Natural killer cell (primary cell): ENCODE results near the gene SLCO3A1. TPM values are rescaled to one million over a fixed set of nuclear protein-coding genes. Genes with fewer than 3 reads are reported as not detected.

ENCODE experiments used
- ATAC-seq, 3 donors: fragments of 150-1000 bp in 2 of 3; fragments of 200-7000 bp in 1 of 3; cut with Tn5 transposase; 1 replicate in 1 of 3; 2 replicates in 2 of 3; pipeline ENCODE4 v1.10.0; 2021; ENCODE audit warnings: mild to moderate bottlenecking in 2 of 3, moderate library complexity in 2 of 3
- DNase-seq, 2 donors: peaks; one replicate each; pipeline versions ENCODE4 v3.0.0 to v3.0.0-alpha.2; 2013 to 2021; ENCODE audit warnings: mixed read lengths in 1 of 2
- H3K27ac ChIP-seq: one replicate; pipeline ENCODE4 v1.5.1; 2013; ENCODE audit warnings: mild to moderate bottlenecking, low read length
- H3K27me3 ChIP-seq: one replicate; pipeline ENCODE4 v1.6.1; 2013; ENCODE audit warnings: low read length; ENCODE audit not compliant: control insufficient read depth, insufficient read depth
- H3K36me3 ChIP-seq: one replicate; pipeline ENCODE4 v1.6.1; 2013; ENCODE audit warnings: low read length; ENCODE audit not compliant: control insufficient read depth, insufficient read depth
- H3K4me1 ChIP-seq: one replicate; pipeline ENCODE4 v1.6.1; 2013; ENCODE audit warnings: low read length; ENCODE audit not compliant: control insufficient read depth, insufficient read depth
- H3K4me3 ChIP-seq: one replicate; pipeline ENCODE4 v1.5.1; 2013; ENCODE audit warnings: low read length
- H3K9me3 ChIP-seq: one replicate; pipeline ENCODE4 v1.6.1; 2013; ENCODE audit warnings: low read length; ENCODE audit not compliant: control insufficient read depth, insufficient read depth
- H3K27ac Mint-ChIP-seq, 2 donors: one replicate each; pipeline ENCODE4 v1.8.0; 2022; ENCODE audit warnings: mild to moderate bottlenecking in 2 of 2, mixed read lengths in 2 of 2, moderate library complexity in 1 of 2
- H3K27me3 Mint-ChIP-seq, 2 donors: one replicate each; pipeline ENCODE4 v1.8.0; 2022; ENCODE audit warnings: low read depth in 2 of 2, mixed read lengths in 2 of 2
- H3K36me3 Mint-ChIP-seq: one replicate; pipeline ENCODE4 v1.8.0; 2022; ENCODE audit warnings: mixed read lengths
- H3K4me1 Mint-ChIP-seq, 2 donors: one replicate each; pipeline ENCODE4 v1.8.0; 2022; ENCODE audit warnings: mixed read lengths in 2 of 2
- H3K4me3 Mint-ChIP-seq: one replicate; pipeline ENCODE4 v1.8.0; 2022; ENCODE audit warnings: mild to moderate bottlenecking, moderate library complexity, mixed read lengths
- H3K9me3 Mint-ChIP-seq, 2 donors: one replicate each; pipeline ENCODE4 v1.8.0; 2022; ENCODE audit warnings: mixed read lengths in 2 of 2
- CTCF ChIP-seq: fragments of 200-600 bp; IDR thresholded peaks from one replicate; pipeline ENCODE4 v1.8.0; 2022; ENCODE audit warnings: antibody characterized with exemption
- WGBS: methylation state at CpG from one replicate; pipeline ENCODE4 v1.1.7; 2013; ENCODE audit warnings: missing lambda C conversion rate; ENCODE audit not compliant: insufficient coverage; 5-methylcytosine and 5-hydroxymethylcytosine counted together
- intact Hi-C: fragments of 100-400 bp; cut with micrococcal nuclease; formaldehyde crosslinking; loops from one replicate; pipeline ENCODE4 v1.14.2; 2022
- total RNA-seq, 4 donors: library from RNA; stranded (reverse); fragments of 120-200 nt in 1 of 4; gene quantifications; one replicate each; pipeline versions ENCODE4 v1.2.3 to v1.2.4, GENCODE V29; 2013 to 2022

SLCO3A1 gene
- total RNA-seq, 3 donors from 2014 or later (not counting 1 experiment from before 2014, with no cell fraction given), result 48.5 to 73.5 (median 68.8) TPM

GRCh38 chr15:92142242-92143232 is 289.0 kb downstream of the SLCO3A1 start:
- Histone ChIP-seq H3K9me3 (no peaks in the 10 kb centered on the region), H3K4me1 (no peaks in the 10 kb centered on the region), H3K36me3 (peaks cover 1% of the 10 kb centered on the region), H3K27ac (no peak overlapping the region), H3K27me3 (no peaks in the 10 kb centered on the region), H3K4me3 (no peak overlapping the region)
- DNase-seq (no peak), ATAC-seq (no peak)
- intact Hi-C loops, result no loop called here
- 88% methylated on average over 12 of the region's 13 CpGs for WGBS
- H3K27me3 Mint-ChIP-seq, result no peaks in the 10 kb centered on the region
- no peak overlapping the region for H3K27ac Mint-ChIP-seq
- H3K4me1 Mint-ChIP-seq, result peaks cover 0 to 7% of the 10 kb centered on the region in 2 donors
- no peak for TF ChIP-seq CTCF
- no peak overlapping the region for H3K4me3 Mint-ChIP-seq
- H3K36me3 Mint-ChIP-seq, result no peaks in the 10 kb centered on the region
- H3K9me3 Mint-ChIP-seq, result no peaks in the 10 kb centered on the region

GRCh38 chr15:92143765-92144164 is 290.3 kb downstream of the SLCO3A1 start:
- no peaks in the 10 kb centered on the region for H3K27me3 Mint-ChIP-seq

GRCh38 chr15:92146511-92147150 is 293.1 kb downstream of the SLCO3A1 start:
- no peaks in the 10 kb centered on the region for H3K27me3 ChIP-seq
- no peaks in the 10 kb centered on the region for H3K36me3 Mint-ChIP-seq
- no peak overlapping the region for H3K27ac ChIP-seq
- no peaks in the 10 kb centered on the region for H3K9me3 Mint-ChIP-seq
- DNase-seq (no peak), ATAC-seq (no peak)
- H3K36me3 ChIP-seq, result peaks cover 11% of the 10 kb centered on the region
- H3K27me3 Mint-ChIP-seq, result no peaks in the 10 kb centered on the region
- no peaks in the 10 kb centered on the region for H3K9me3 ChIP-seq
- H3K4me1 Mint-ChIP-seq, result peaks cover 0 to 7% of the 10 kb centered on the region in 2 donors
- no peak overlapping the region for H3K4me3 ChIP-seq
- H3K27ac Mint-ChIP-seq, result peak overlapping the region in 1 of 2 donors; percentile 15
- H3K4me1 ChIP-seq, result no peaks in the 10 kb centered on the region
- 87% methylated on average over 14 of the region's 14 CpGs for WGBS
- H3K4me3 Mint-ChIP-seq, result no peak overlapping the region
- TF ChIP-seq CTCF, result no peak
- intact Hi-C loops, result no loop called here

More at GRCh38 chr15:92143765-92144164, 290.3 kb downstream of the SLCO3A1 start:
- no peak for TF ChIP-seq CTCF
- Histone ChIP-seq H3K4me1 (no peaks in the 10 kb centered on the region), H3K36me3 (peaks cover 6% of the 10 kb centered on the region), H3K27ac (no peak overlapping the region), H3K27me3 (no peaks in the 10 kb centered on the region), H3K9me3 (no peaks in the 10 kb centered on the region), H3K4me3 (no peak overlapping the region)
- Mint-ChIP-seq H3K36me3 (no peaks in the 10 kb centered on the region), H3K9me3 (no peaks in the 10 kb centered on the region), H3K4me1 (peaks cover 0 to 7% of the 10 kb centered on the region in 2 donors), H3K27ac (no peak overlapping the region), H3K4me3 (no peak overlapping the region)
- WGBS, result 93% methylated on average over 15 of the region's 16 CpGs
- intact Hi-C loops, result no loop called here
- DNase-seq (no peak), ATAC-seq (no peak)
